ENCODE measurements around the gene N4BP3. TPM values are rescaled to one million over a fixed set of nuclear protein-coding genes. Genes with fewer than 3 reads are reported as not detected.

N4BP3 gene
- total and polyA plus RNA-seq, 4 donors, result 6.1 to 11.4 (median 8.6) TPM

DNA sequence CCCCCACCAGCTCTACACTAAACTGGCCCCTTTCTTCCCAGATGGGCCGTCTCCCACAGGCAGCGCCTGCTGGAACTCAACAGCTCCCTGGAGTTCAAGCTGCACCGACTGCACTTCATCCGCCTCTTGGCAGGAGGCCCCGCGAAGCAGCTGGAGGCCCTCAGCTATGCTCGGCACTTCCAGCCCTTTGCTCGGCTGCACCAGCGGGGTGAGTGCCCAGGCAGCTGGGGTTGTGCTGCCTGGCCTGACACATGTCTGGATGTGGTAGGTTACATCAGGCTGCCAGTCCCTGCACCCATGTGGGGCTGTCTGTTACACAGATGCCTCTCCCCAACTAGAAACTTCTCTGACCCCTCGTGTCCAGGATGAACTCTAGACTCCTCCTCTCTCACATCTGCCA is 30.6 kb downstream of the N4BP3 start:
- 72 to 85% methylated on average over 10 of the region's 10 CpGs for WGBS, 2 donors
- no peak overlapping the region for H3K9ac ChIP-seq (ENCODE audit: insufficient read depth in 1 of 2, low read length in 2 of 2)
- H3K27ac ChIP-seq (ENCODE audit: low read depth in 1 of 2, low read length in 1 of 2), result no peak overlapping the region
- no peak for TF ChIP-seq CTCF (IDR thresholded peaks at IDR 0.05; ENCODE audit: control extremely low read depth, extremely low read depth)
- H3K4me1 ChIP-seq (ENCODE audit: control insufficient read depth in 5 of 5, insufficient read depth in 5 of 5, low read length in 5 of 5), result peaks cover 0 to 11% (median 0%) of the 10 kb centered on the region in 5 donors
- H3K27me3 ChIP-seq (ENCODE audit: control insufficient read depth in 3 of 3, insufficient read depth in 3 of 3, low read length in 2 of 3), result no peaks in the 10 kb centered on the region
- ATAC-seq (ENCODE audit: insufficient read depth, low FRiP score) (no peak), DNase-seq (peak; percentile 87 to 92 (median 88))
- no peak overlapping the region for H3K4me3 ChIP-seq
- H3K9me3 ChIP-seq (ENCODE audit: control insufficient read depth in 4 of 4, insufficient read depth in 3 of 4, low read length in 3 of 4), result no peaks in the 10 kb centered on the region
- H3K36me3 ChIP-seq (ENCODE audit: control insufficient read depth in 4 of 4, insufficient read depth in 4 of 4, low read length in 4 of 4), result peaks cover 28 to 53% (median 33%) of the 10 kb centered on the region in 4 donors

GRCh38 chr5:178145965-178146820 is 32.9 kb downstream of the N4BP3 start:
- Histone ChIP-seq H3K9me3 (ENCODE audit: control insufficient read depth in 4 of 4, insufficient read depth in 3 of 4, low read length in 3 of 4) (no peaks in the 10 kb centered on the region), H3K36me3 (ENCODE audit: control insufficient read depth in 4 of 4, insufficient read depth in 4 of 4, low read length in 4 of 4) (peaks cover 28 to 65% (median 45%) of the 10 kb centered on the region in 4 donors), H3K9ac (ENCODE audit: insufficient read depth in 1 of 2, low read length in 2 of 2) (no peak overlapping the region), H3K27ac (ENCODE audit: low read depth in 1 of 2, low read length in 1 of 2) (no peak overlapping the region), H3K27me3 (ENCODE audit: control insufficient read depth in 3 of 3, insufficient read depth in 3 of 3, low read length in 2 of 3) (no peaks in the 10 kb centered on the region), H3K4me1 (ENCODE audit: control insufficient read depth in 5 of 5, insufficient read depth in 5 of 5, low read length in 5 of 5) (peaks cover 0 to 11% (median 0%) of the 10 kb centered on the region in 5 donors), H3K4me3 (no peak overlapping the region)
- 62 to 65% methylated on average over 14 of the region's 14 CpGs for whole genome bisulfite sequencing, 2 donors
- ATAC-seq (ENCODE audit: insufficient read depth, low FRiP score), result peak; percentile 23
- DNase-seq, result peak in 2 of 3 donors; percentile 48 to 60
- TF ChIP-seq CTCF (IDR thresholded peaks at IDR 0.05; ENCODE audit: control extremely low read depth, extremely low read depth), result peak; percentile 35

GRCh38 chr5:178147406-178147805 is 34.1 kb downstream of the N4BP3 start:
- Histone ChIP-seq H3K27ac (ENCODE audit: low read depth in 1 of 2, low read length in 1 of 2) (no peak overlapping the region), H3K4me3 (no peak overlapping the region), H3K27me3 (ENCODE audit: control insufficient read depth in 3 of 3, insufficient read depth in 3 of 3, low read length in 2 of 3) (no peaks in the 10 kb centered on the region), H3K36me3 (ENCODE audit: control insufficient read depth in 4 of 4, insufficient read depth in 4 of 4, low read length in 4 of 4) (peaks cover 21 to 64% (median 43%) of the 10 kb centered on the region in 4 donors), H3K4me1 (ENCODE audit: control insufficient read depth in 5 of 5, insufficient read depth in 5 of 5, low read length in 5 of 5) (peaks cover 0 to 11% (median 4%) of the 10 kb centered on the region in 5 donors), H3K9ac (ENCODE audit: insufficient read depth in 1 of 2, low read length in 2 of 2) (no peak overlapping the region), H3K9me3 (ENCODE audit: control insufficient read depth in 4 of 4, insufficient read depth in 3 of 4, low read length in 3 of 4) (no peaks in the 10 kb centered on the region)
- DNase-seq (no peak), ATAC-seq (ENCODE audit: insufficient read depth, low FRiP score) (no peak)
- 90 to 92% methylated on average over 15 of the region's 15 CpGs for WGBS, 2 donors
- no peak for TF ChIP-seq CTCF (IDR thresholded peaks at IDR 0.05; ENCODE audit: control extremely low read depth, extremely low read depth)
